HepG2 (cell line): ENCODE measurements around the gene CAMSAP2. TPM values are rescaled to one million over a fixed set of nuclear protein-coding genes. Genes with fewer than 3 reads are reported as not detected.

ENCODE experiments used
- DMAP1 ChIP-seq: IDR thresholded peaks from 2 replicates; pipeline ENCODE4 v1.6.1; 2016
- FOXA3 ChIP-seq: IDR thresholded peaks from 2 replicates; pipeline ENCODE4 v1.6.1; 2016; ENCODE audit warnings: missing genetic modification reagents, missing compliant biosample characterization
- GLI4 ChIP-seq: sonication (generic); formaldehyde crosslinking; IDR thresholded peaks from 2 replicates; pipeline ENCODE4 v1.5.1; 2020; ENCODE audit warnings: missing genetic modification reagents, mild to moderate bottlenecking, moderate library complexity, borderline replicate concordance
- GMEB2 ChIP-seq: IDR thresholded peaks from 2 replicates; pipeline ENCODE4 v1.6.1; 2016; ENCODE audit warnings: missing biosample characterization, missing genetic modification reagents, low read depth
- NR2F2 ChIP-seq: IDR thresholded peaks from 2 replicates; pipeline ENCODE4 v1.6.1; 2012; ENCODE audit warnings: low read depth, inconsistent platforms, borderline replicate concordance
- PHB2 ChIP-seq: fragments of 450-650 bp; IDR thresholded peaks from 2 replicates; pipeline ENCODE4 v1.6.1; 2018; ENCODE audit not compliant: partially characterized antibody
- PHF8 ChIP-seq: sonication (generic); formaldehyde crosslinking; IDR thresholded peaks from 2 replicates; pipeline ENCODE4 v1.5.0; 2020; ENCODE audit warnings: missing genetic modification reagents
- RFXANK ChIP-seq: IDR thresholded peaks from 2 replicates; pipeline ENCODE4 v1.6.1; 2016
- SMYD3 ChIP-seq: sonication (generic); formaldehyde crosslinking; IDR thresholded peaks from 2 replicates; pipeline ENCODE4 v1.8.1; 2023; ENCODE audit warnings: mild to moderate bottlenecking, missing genetic modification reagents
- TAF15 ChIP-seq: fragments of 200-400 bp; formaldehyde crosslinking; IDR thresholded peaks from one replicate; pipeline ENCODE4 v1.6.1; 2018; ENCODE audit warnings: mild to moderate bottlenecking, low read depth, low read length; ENCODE audit not compliant: poor library complexity, severe bottlenecking
- TOE1 ChIP-seq: sonication (generic); formaldehyde crosslinking; IDR thresholded peaks from 2 replicates; pipeline ENCODE4 v1.4.0; 2020; ENCODE audit warnings: mild to moderate bottlenecking, missing genetic modification reagents
- ZBTB7A ChIP-seq: sonication (generic); formaldehyde crosslinking; IDR thresholded peaks from 2 replicates; pipeline ENCODE4 v1.8.0; 2022; ENCODE audit warnings: mild to moderate bottlenecking, missing genetic modification reagents
- ZNF138 ChIP-seq: sonication (generic); formaldehyde crosslinking; IDR thresholded peaks from 2 replicates; pipeline ENCODE4 v1.5.0; 2020; ENCODE audit warnings: mild to moderate bottlenecking, low read depth, missing genetic modification reagents
- ZNF337 ChIP-seq: sonication (generic); formaldehyde crosslinking; IDR thresholded peaks from 2 replicates; pipeline ENCODE4 v1.5.1; 2020; ENCODE audit warnings: missing genetic modification reagents, low read depth, mild to moderate bottlenecking, borderline replicate concordance
- ZNF619 ChIP-seq: sonication (generic); formaldehyde crosslinking; IDR thresholded peaks from 2 replicates; pipeline ENCODE4 v1.4.0; 2020; ENCODE audit warnings: mild to moderate bottlenecking, missing genetic modification reagents
- ZNF703 ChIP-seq: sonication (generic); formaldehyde crosslinking; IDR thresholded peaks from 2 replicates; pipeline ENCODE4 v1.5.1; 2020; ENCODE audit warnings: missing genetic modification reagents, mild to moderate bottlenecking, moderate library complexity, borderline replicate concordance
- polyA plus RNA-seq, 8 experiments: library from polyadenylated mRNA; depleted of rRNA in 3 of 8; stranded (reverse) in 7 of 8; unstranded in 1 of 8; fragments of >200 nt; fragmentation: Illumina TruSeq in 4 of 8; extraction: Trizol in 4 of 8; gene quantifications; 2 replicates each; pipeline versions ENCODE4 v1.2.1 to v1.2.3, GENCODE V29; 2011 to 2016; ENCODE audit warnings: low read depth in 4 of 8, missing spikeins in 1 of 8, mixed read lengths in 1 of 8; ENCODE audit not compliant: insufficient read depth in 1 of 8
- total RNA-seq, 5 experiments: library from RNA; depleted of rRNA; stranded (reverse); fragments of >200 nt; fragmentation: Illumina TruSeq; extraction: Trizol; gene quantifications; 2 replicates each; pipeline ENCODE4 v1.2.3, GENCODE V29; 2016; ENCODE audit warnings: low read depth in 1 of 5
- TF ChIP-seq, protein P1 (sequence below): sonication (generic); formaldehyde crosslinking; IDR thresholded peaks from 2 replicates; pipeline ENCODE4 v1.5.0; 2020; ENCODE audit warnings: mild to moderate bottlenecking, missing genetic modification reagents
- TF ChIP-seq, protein P2 (sequence below): sonication (generic); formaldehyde crosslinking; IDR thresholded peaks from 2 replicates; pipeline ENCODE4 v1.4.0; 2020; ENCODE audit warnings: missing genetic modification reagents
- TF ChIP-seq, protein P3 (sequence below): sonication (generic); formaldehyde crosslinking; IDR thresholded peaks from 2 replicates; pipeline ENCODE4 v1.4.0; 2020; ENCODE audit warnings: missing genetic modification reagents

The CAMSAP2 gene
- total and polyA plus RNA-seq, 2 of the 13 experiments (the other 11 are each of a cell fraction or from before 2014, with no cell fraction given): 3.4 to 8.2 TPM

DNA sequence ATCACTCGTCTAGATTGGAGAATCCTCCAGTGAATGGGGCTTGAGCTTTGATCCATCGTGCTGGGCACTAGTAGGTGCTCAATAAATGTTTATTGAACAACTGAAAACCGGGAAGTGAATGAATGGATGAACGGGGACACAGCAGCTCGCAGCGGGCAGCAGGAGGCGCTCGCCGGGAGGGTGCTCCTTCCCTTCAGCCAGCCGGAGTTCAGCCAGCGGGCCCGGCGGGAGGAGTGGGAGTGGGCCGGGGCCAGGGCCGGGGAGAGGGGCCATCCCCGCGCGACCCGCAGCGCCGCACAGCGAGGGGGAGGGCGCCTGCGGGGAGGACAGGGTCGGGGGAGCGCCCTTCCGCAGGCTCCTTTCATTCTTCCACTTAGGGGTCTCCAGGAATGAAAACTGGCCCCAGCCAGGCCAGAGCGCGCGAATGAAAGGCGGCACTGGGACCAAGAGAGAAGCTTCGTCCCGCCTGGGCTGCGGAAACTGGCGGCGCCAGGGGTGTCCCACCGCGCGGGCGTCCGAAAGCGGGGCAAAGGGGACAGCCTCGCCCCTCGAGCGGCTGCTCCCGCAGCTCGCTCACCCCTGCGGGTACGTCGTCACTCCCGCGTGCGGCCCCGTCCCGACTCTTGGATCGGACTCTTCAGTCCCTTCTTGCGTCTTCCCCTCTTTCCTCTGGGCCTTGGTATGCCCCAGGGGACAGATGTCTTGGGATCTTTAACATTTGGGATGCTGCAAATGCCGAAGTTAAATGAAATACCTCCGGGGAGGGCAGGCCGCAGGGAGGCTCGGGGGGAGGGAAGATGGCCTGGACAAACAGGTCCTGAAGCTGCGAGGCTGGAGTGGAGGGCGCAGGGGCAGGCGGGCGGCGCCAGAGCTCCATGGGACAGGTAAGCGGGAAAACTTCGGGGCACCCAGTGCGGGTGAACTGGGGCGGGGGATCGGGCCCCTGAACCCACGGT, 152.4 kb downstream of the CAMSAP2 start (continued):
- TF ChIP-seq, protein P1, sequence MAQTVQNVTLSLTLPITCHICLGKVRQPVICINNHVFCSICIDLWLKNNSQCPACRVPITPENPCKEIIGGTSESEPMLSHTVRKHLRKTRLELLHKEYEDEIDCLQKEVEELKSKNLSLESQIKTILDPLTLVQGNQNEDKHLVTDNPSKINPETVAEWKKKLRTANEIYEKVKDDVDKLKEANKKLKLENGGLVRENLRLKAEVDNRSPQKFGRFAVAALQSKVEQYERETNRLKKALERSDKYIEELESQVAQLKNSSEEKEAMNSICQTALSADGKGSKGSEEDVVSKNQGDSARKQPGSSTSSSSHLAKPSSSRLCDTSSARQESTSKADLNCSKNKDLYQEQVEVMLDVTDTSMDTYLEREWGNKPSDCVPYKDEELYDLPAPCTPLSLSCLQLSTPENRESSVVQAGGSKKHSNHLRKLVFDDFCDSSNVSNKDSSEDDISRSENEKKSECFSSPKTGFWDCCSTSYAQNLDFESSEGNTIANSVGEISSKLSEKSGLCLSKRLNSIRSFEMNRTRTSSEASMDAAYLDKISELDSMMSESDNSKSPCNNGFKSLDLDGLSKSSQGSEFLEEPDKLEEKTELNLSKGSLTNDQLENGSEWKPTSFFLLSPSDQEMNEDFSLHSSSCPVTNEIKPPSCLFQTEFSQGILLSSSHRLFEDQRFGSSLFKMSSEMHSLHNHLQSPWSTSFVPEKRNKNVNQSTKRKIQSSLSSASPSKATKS (CRISPR knock-in tag): no peak
- TF ChIP-seq PHF8 (CRISPR knock-in tag) (peak; percentile 56; the same call in 1 of the 2 replicates), ZNF138 (no peak), TOE1 (CRISPR knock-in tag) (no peak), SMYD3 (peak; percentile 24; the same call in 1 of the 2 replicates), FOXA3 (no peak), ZNF703 (CRISPR knock-in tag) (no peak), ZNF619 (CRISPR knock-in tag) (0 out of 2 replicates have a peak, but pooled peaks have one; percentile 45), GMEB2 (CRISPR knock-in tag) (no peak), DMAP1 (0 out of 2 replicates have a peak, but pooled peaks have one; percentile 24), ZNF337 (CRISPR knock-in tag) (peak; percentile 29; the same call in 1 of the 2 replicates), TAF15 (no peak), GLI4 (no peak), NR2F2 (no peak), RFXANK (CRISPR knock-in tag) (no peak), ZBTB7A (CRISPR knock-in tag) (no peak), PHB2 (no peak)
- TF ChIP-seq, protein P2, sequence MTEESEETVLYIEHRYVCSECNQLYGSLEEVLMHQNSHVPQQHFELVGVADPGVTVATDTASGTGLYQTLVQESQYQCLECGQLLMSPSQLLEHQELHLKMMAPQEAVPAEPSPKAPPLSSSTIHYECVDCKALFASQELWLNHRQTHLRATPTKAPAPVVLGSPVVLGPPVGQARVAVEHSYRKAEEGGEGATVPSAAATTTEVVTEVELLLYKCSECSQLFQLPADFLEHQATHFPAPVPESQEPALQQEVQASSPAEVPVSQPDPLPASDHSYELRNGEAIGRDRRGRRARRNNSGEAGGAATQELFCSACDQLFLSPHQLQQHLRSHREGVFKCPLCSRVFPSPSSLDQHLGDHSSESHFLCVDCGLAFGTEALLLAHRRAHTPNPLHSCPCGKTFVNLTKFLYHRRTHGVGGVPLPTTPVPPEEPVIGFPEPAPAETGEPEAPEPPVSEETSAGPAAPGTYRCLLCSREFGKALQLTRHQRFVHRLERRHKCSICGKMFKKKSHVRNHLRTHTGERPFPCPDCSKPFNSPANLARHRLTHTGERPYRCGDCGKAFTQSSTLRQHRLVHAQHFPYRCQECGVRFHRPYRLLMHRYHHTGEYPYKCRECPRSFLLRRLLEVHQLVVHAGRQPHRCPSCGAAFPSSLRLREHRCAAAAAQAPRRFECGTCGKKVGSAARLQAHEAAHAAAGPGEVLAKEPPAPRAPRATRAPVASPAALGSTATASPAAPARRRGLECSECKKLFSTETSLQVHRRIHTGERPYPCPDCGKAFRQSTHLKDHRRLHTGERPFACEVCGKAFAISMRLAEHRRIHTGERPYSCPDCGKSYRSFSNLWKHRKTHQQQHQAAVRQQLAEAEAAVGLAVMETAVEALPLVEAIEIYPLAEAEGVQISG: peak; percentile 50; the same call in 1 of the 2 replicates
- TF ChIP-seq, protein P3, sequence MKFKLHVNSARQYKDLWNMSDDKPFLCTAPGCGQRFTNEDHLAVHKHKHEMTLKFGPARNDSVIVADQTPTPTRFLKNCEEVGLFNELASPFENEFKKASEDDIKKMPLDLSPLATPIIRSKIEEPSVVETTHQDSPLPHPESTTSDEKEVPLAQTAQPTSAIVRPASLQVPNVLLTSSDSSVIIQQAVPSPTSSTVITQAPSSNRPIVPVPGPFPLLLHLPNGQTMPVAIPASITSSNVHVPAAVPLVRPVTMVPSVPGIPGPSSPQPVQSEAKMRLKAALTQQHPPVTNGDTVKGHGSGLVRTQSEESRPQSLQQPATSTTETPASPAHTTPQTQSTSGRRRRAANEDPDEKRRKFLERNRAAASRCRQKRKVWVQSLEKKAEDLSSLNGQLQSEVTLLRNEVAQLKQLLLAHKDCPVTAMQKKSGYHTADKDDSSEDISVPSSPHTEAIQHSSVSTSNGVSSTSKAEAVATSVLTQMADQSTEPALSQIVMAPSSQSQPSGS (CRISPR knock-in tag): 0 out of 2 replicates have a peak, but pooled peaks have one; percentile 12
